Muscle of leg (tissue), 11 donors: ENCODE data around the gene KDM4C. TPM values are rescaled to one million over a fixed set of nuclear protein-coding genes. Genes with fewer than 3 reads are reported as not detected.

Experiments
- DNase-seq: peaks from one replicate; pipeline ENCODE4 v3.0.0; 2013
- H3K27ac ChIP-seq: one replicate; pipeline ENCODE4 v1.5.1; 2013; ENCODE audit warnings: mild to moderate bottlenecking, low read length, control low read depth
- H3K27me3 ChIP-seq: one replicate; pipeline ENCODE4 v1.6.1; 2013; ENCODE audit warnings: low read length; ENCODE audit not compliant: control insufficient read depth, insufficient read depth
- H3K36me3 ChIP-seq: one replicate; pipeline ENCODE4 v1.6.1; 2013; ENCODE audit warnings: low read length; ENCODE audit not compliant: control insufficient read depth, insufficient read depth
- H3K4me1 ChIP-seq: one replicate; pipeline ENCODE4 v1.6.1; 2013; ENCODE audit warnings: low read length; ENCODE audit not compliant: control insufficient read depth, insufficient read depth
- H3K4me3 ChIP-seq: one replicate; pipeline ENCODE4 v1.5.1; 2013; ENCODE audit warnings: low read length, control low read depth
- H3K9me3 ChIP-seq: replicated peaks from 2 replicates; pipeline ENCODE4 v1.6.1; 2013; ENCODE audit warnings: low read depth, low read length; ENCODE audit not compliant: control insufficient read depth
- WGBS: methylation state at CpG from one replicate; pipeline ENCODE4 v1.1.5; 2013; ENCODE audit warnings: missing lambda C conversion rate; ENCODE audit not compliant: insufficient coverage; 5-methylcytosine and 5-hydroxymethylcytosine counted together
- polyA plus RNA-seq, 8 donors: library from polyadenylated mRNA; unstranded; fragments of 120-200 nt; gene quantifications; one replicate each; pipeline versions ENCODE4 v1.2.1 to v1.2.3, GENCODE V29; 2013; ENCODE audit warnings: inconsistent platforms in 1 of 8, low replicate concordance in 1 of 8; ENCODE audit not compliant: insufficient read length in 8 of 8, insufficient read depth in 1 of 8
- total RNA-seq: library from RNA; stranded (reverse); fragments of 120-200 nt; gene quantifications from one replicate; pipeline ENCODE4 v1.2.4, GENCODE V29; 2013

KDM4C gene
- total and polyA plus RNA-seq, 9 donors: 10.1 to 19.0 (median 11.2) TPM

- Histone ChIP-seq H3K27ac (no peak overlapping the region), H3K27me3 (no peaks in the 10 kb centered on the region), H3K9me3 (no peaks in the 10 kb centered on the region), H3K36me3 (peaks cover 2% of the 10 kb centered on the region), H3K4me1 (no peaks in the 10 kb centered on the region), H3K4me3 (no peak overlapping the region)
- WGBS: 78% methylated on average over 3 of the region's 4 CpGs
- DNase-seq: no peak
These were observed 372.6 kb downstream of the KDM4C start for GRCh38 chr9:7130266-7130820.

GRCh38 chr9:7132605-7133004, 374.8 kb downstream of the KDM4C start:
- H3K27ac ChIP-seq: no peak overlapping the region
- no peak overlapping the region for H3K4me3 ChIP-seq
- no CpG with 5 or more reads among the region's 1 CpG for WGBS
- peaks cover 2% of the 10 kb centered on the region for H3K36me3 ChIP-seq
- H3K9me3 ChIP-seq: no peaks in the 10 kb centered on the region
- no peak for DNase-seq
- H3K4me1 ChIP-seq: no peaks in the 10 kb centered on the region
- H3K27me3 ChIP-seq: no peaks in the 10 kb centered on the region

GRCh38 chr9:7135735-7136134, 378.0 kb downstream of the KDM4C start:
- WGBS: 95% methylated on average over 3 of the region's 4 CpGs
- H3K36me3 ChIP-seq: no peaks in the 10 kb centered on the region

GRCh38 chr9:7137040-7137439, 379.3 kb downstream of the KDM4C start:
- no peak overlapping the region for H3K27ac ChIP-seq
- no peaks in the 10 kb centered on the region for H3K9me3 ChIP-seq
- no peaks in the 10 kb centered on the region for H3K27me3 ChIP-seq
- H3K4me1 ChIP-seq: no peaks in the 10 kb centered on the region
- 74% methylated on average over 4 of the region's 6 CpGs for WGBS
- H3K4me3 ChIP-seq: no peak overlapping the region
- no peaks in the 10 kb centered on the region for H3K36me3 ChIP-seq
- no peak for DNase-seq

More at GRCh38 chr9:7135735-7136134, 378.0 kb downstream of the KDM4C start:
- H3K27ac ChIP-seq: no peak overlapping the region
- H3K9me3 ChIP-seq: no peaks in the 10 kb centered on the region
- no peaks in the 10 kb centered on the region for H3K4me1 ChIP-seq
- H3K27me3 ChIP-seq: no peaks in the 10 kb centered on the region
- DNase-seq: no peak
- no peak overlapping the region for H3K4me3 ChIP-seq

GRCh38 chr9:7137571-7137970, 379.8 kb downstream of the KDM4C start:
- Histone ChIP-seq H3K9me3 (no peaks in the 10 kb centered on the region), H3K27me3 (no peaks in the 10 kb centered on the region), H3K4me1 (no peaks in the 10 kb centered on the region), H3K27ac (no peak overlapping the region), H3K4me3 (no peak overlapping the region), H3K36me3 (no peaks in the 10 kb centered on the region)
- no peak for DNase-seq
- 49% methylated on average over 3 of the region's 5 CpGs for WGBS

GRCh38 chr9:7139886-7140285, 382.1 kb downstream of the KDM4C start:
- Histone ChIP-seq H3K4me1 (no peaks in the 10 kb centered on the region), H3K4me3 (no peak overlapping the region), H3K36me3 (no peaks in the 10 kb centered on the region), H3K9me3 (no peaks in the 10 kb centered on the region), H3K27ac (no peak overlapping the region), H3K27me3 (no peaks in the 10 kb centered on the region)
- 50% methylated on average over 1 of the region's 4 CpGs for WGBS
- DNase-seq: no peak

GRCh38 chr9:7140401-7140800, 382.6 kb downstream of the KDM4C start:
- no CpG with 5 or more reads among the region's 2 CpGs for WGBS
- H3K27ac ChIP-seq: no peak overlapping the region
- no peaks in the 10 kb centered on the region for H3K36me3 ChIP-seq
- no peaks in the 10 kb centered on the region for H3K4me1 ChIP-seq
- no peak overlapping the region for H3K4me3 ChIP-seq
- no peak for DNase-seq
- H3K9me3 ChIP-seq: no peaks in the 10 kb centered on the region
- H3K27me3 ChIP-seq: no peaks in the 10 kb centered on the region

GRCh38 chr9:7143645-7144200, 385.9 kb downstream of the KDM4C start:
- Histone ChIP-seq H3K4me3 (no peak overlapping the region), H3K9me3 (no peaks in the 10 kb centered on the region), H3K4me1 (peaks cover 10% of the 10 kb centered on the region), H3K27me3 (no peaks in the 10 kb centered on the region), H3K36me3 (no peaks in the 10 kb centered on the region), H3K27ac (no peak overlapping the region)
- no peak for DNase-seq
- no CpG with 5 or more reads among the region's 2 CpGs for WGBS

GRCh38 chr9:7144265-7145046, 386.7 kb downstream of the KDM4C start:
- Histone ChIP-seq H3K27ac (no peak overlapping the region), H3K4me1 (peaks cover 10% of the 10 kb centered on the region), H3K9me3 (no peaks in the 10 kb centered on the region), H3K27me3 (no peaks in the 10 kb centered on the region), H3K36me3 (no peaks in the 10 kb centered on the region), H3K4me3 (no peak overlapping the region)
- WGBS: 89% methylated on average over 5 of the region's 10 CpGs
- DNase-seq: no peak

- Histone ChIP-seq H3K27ac (no peak overlapping the region), H3K36me3 (no peaks in the 10 kb centered on the region), H3K4me1 (peaks cover 17% of the 10 kb centered on the region), H3K27me3 (no peaks in the 10 kb centered on the region), H3K4me3 (no peak overlapping the region), H3K9me3 (no peaks in the 10 kb centered on the region)
- peak; percentile 41 for DNase-seq
- WGBS: 76% methylated on average over 4 of the region's 8 CpGs
These were observed 387.7 kb downstream of the KDM4C start for GRCh38 chr9:7145361-7146069.
